H1 (cell line): Measurements from ENCODE around the gene MIB2. TPM values are rescaled to one million over a fixed set of nuclear protein-coding genes. Genes with fewer than 3 reads are reported as not detected.

Experiments used
- CTCF ChIA-PET: fragments of 300-600 bp; sonication (Branson Sonifier 250); formaldehyde crosslinking; loops from one replicate; lab custom pipeline; 2021; ENCODE audit not compliant: partially characterized antibody; lab: Charles Lee
- POLR2A ChIA-PET: fragments of 300-600 bp; sonication (Branson Sonifier 250); formaldehyde crosslinking; loops from one replicate; lab custom pipeline; 2021; ENCODE audit warnings: inconsistent platforms; ENCODE audit not compliant: partially characterized antibody; lab: Charles Lee
- DNase-seq, 2 experiments: peaks; one replicate each; pipeline versions ENCODE4 v3.0.0 to v3.0.0-alpha.2; 2010 to 2022; ENCODE audit warnings: low spot score in 2 of 2, low read depth in 1 of 2, mixed read lengths in 1 of 2
- FAIRE-seq: peaks from 2 replicates; lab custom pipeline; 2011; peaks lifted over from hg19 to GRCh38; lab: Jason Lieb, UNC
- H2AFZ ChIP-seq: 2 replicates; pipeline ENCODE4 v1.8.1; 2012; ENCODE audit warnings: low read length, inconsistent platforms
- H2AK5ac ChIP-seq: 2 replicates; pipeline ENCODE4 v1.6.1; 2013; ENCODE audit warnings: low read depth, low read length
- H2BK120ac ChIP-seq: replicated peaks from 2 replicates; pipeline ENCODE3; 2013; ENCODE audit warnings: low read depth, low read length, inconsistent platforms
- H2BK12ac ChIP-seq: 2 replicates; pipeline ENCODE4 v1.6.1; 2013; ENCODE audit warnings: low read depth, low read length
- H2BK15ac ChIP-seq: 2 replicates; pipeline ENCODE4 v1.6.1; 2013; ENCODE audit warnings: low read length
- H2BK20ac ChIP-seq: 2 replicates; pipeline ENCODE4 v1.6.1; 2013; ENCODE audit warnings: low read length
- H2BK5ac ChIP-seq: 2 replicates; pipeline ENCODE4 v1.6.1; 2013; ENCODE audit warnings: low read depth, low read length
- H3K14ac ChIP-seq: 2 replicates; pipeline ENCODE4 v1.6.1; 2013; ENCODE audit warnings: inconsistent platforms; ENCODE audit not compliant: insufficient read length
- H3K18ac ChIP-seq: 2 replicates; pipeline ENCODE4 v1.6.1; 2013; ENCODE audit warnings: low read length; ENCODE audit errors: extremely low read depth
- H3K23ac ChIP-seq: 2 replicates; pipeline ENCODE4 v1.6.1; 2013; ENCODE audit warnings: inconsistent platforms; ENCODE audit not compliant: insufficient read length
- H3K23me2 ChIP-seq: 2 replicates; pipeline ENCODE4 v1.6.1; 2013; ENCODE audit warnings: low read depth, low read length
- H3K27ac ChIP-seq: 2 replicates; pipeline ENCODE4 v1.6.1; 2011; ENCODE audit warnings: low read depth, low read length, inconsistent platforms
- H3K27me3 ChIP-seq, 4 experiments: replicated peaks in 1 of 4; 1 replicate in 1 of 4; 2 replicates in 3 of 4; pipeline versions ENCODE4 v1.6.1 to v1.8.1; 2011 to 2013; ENCODE audit warnings: low read length in 3 of 4, mild to moderate bottlenecking in 3 of 4, inconsistent platforms in 2 of 4, mixed read lengths in 2 of 4, moderate library complexity in 1 of 4; ENCODE audit not compliant: control insufficient read depth in 3 of 4, insufficient read depth in 3 of 4; ENCODE audit errors: extremely low read depth in 1 of 4
- H3K36me3 ChIP-seq, 4 experiments: 2 replicates each; pipeline versions ENCODE4 v1.6.1 to v1.8.1; 2011 to 2013; ENCODE audit warnings: mild to moderate bottlenecking in 4 of 4, low read length in 3 of 4, moderate library complexity in 2 of 4, control low read depth in 1 of 4, inconsistent platforms in 1 of 4; ENCODE audit not compliant: insufficient read depth in 4 of 4, control insufficient read depth in 2 of 4
- H3K4ac ChIP-seq: replicated peaks from 2 replicates; pipeline ENCODE3; 2013; ENCODE audit warnings: low read length, low read depth, mixed read lengths, inconsistent platforms; ENCODE audit not compliant: insufficient read length
- H3K4me1 ChIP-seq, 4 experiments: replicated peaks in 1 of 4; 1 replicate in 1 of 4; 2 replicates in 3 of 4; pipeline versions ENCODE4 v1.6.1 to v1.8.1; 2011 to 2013; ENCODE audit warnings: low read length in 3 of 4, inconsistent platforms in 2 of 4, mixed read lengths in 1 of 4; ENCODE audit not compliant: insufficient read depth in 4 of 4, control insufficient read depth in 3 of 4
- H3K4me2 ChIP-seq, 2 experiments: 2 replicates each; pipeline versions ENCODE4 v1.6.1 to v1.8.1; 2011 to 2013; ENCODE audit warnings: low read depth in 2 of 2, low read length in 2 of 2, control low read depth in 1 of 2, inconsistent platforms in 1 of 2, mild to moderate bottlenecking in 1 of 2; ENCODE audit not compliant: insufficient read depth in 1 of 2
- H3K4me3 ChIP-seq, 4 experiments: fragments of 200-600, 300-600 bp in 1 of 4; sonication (generic), shearing (Covaris generic), sonication (Bioruptor Twin) in 1 of 4; 2 replicates each; pipeline versions ENCODE4 v1.5.1 to v1.8.1; 2011 to 2016; ENCODE audit warnings: low read length in 4 of 4, low read depth in 3 of 4, control low read depth in 2 of 4, inconsistent platforms in 2 of 4, mild to moderate bottlenecking in 2 of 4, mixed read lengths in 1 of 4, moderate library complexity in 1 of 4; ENCODE audit not compliant: insufficient read depth in 2 of 4; ENCODE audit errors: extremely low read depth in 1 of 4
- H3K56ac ChIP-seq: replicated peaks from 2 replicates; pipeline ENCODE3; 2013; ENCODE audit warnings: low read depth, mild to moderate bottlenecking, mixed read lengths, low read length, inconsistent platforms; ENCODE audit not compliant: insufficient read length
- H3K79me1 ChIP-seq: 2 replicates; pipeline ENCODE4 v1.6.1; 2013; ENCODE audit warnings: low read depth, low read length, control low read depth
- H3K79me2 ChIP-seq, 2 experiments: 2 replicates each; pipeline versions ENCODE4 v1.6.1 to v1.8.1; 2012 to 2013; ENCODE audit warnings: low read length in 2 of 2, mild to moderate bottlenecking in 2 of 2, inconsistent platforms in 1 of 2; ENCODE audit not compliant: insufficient read depth in 2 of 2, control insufficient read depth in 1 of 2
- H3K9ac ChIP-seq, 4 experiments: replicated peaks in 1 of 4; 1 replicate in 1 of 4; 2 replicates in 3 of 4; pipeline versions ENCODE4 v1.6.1 to v1.8.1; 2011 to 2013; ENCODE audit warnings: low read depth in 3 of 4, low read length in 3 of 4, control low read depth in 2 of 4, mild to moderate bottlenecking in 2 of 4, moderate library complexity in 2 of 4, inconsistent platforms in 1 of 4; ENCODE audit errors: extremely low read depth in 1 of 4
- H3K9me3 ChIP-seq, 2 experiments: 2 replicates each; pipeline versions ENCODE4 v1.6.1 to v1.8.1; 2012 to 2013; ENCODE audit warnings: mild to moderate bottlenecking in 2 of 2, moderate library complexity in 2 of 2, control low read depth in 1 of 2, inconsistent platforms in 1 of 2, low read depth in 1 of 2, low read length in 1 of 2, mixed read lengths in 1 of 2; ENCODE audit not compliant: insufficient read depth in 2 of 2
- H4K20me1 ChIP-seq, 2 experiments: replicated peaks in 1 of 2; 2 replicates each; pipeline versions ENCODE3 to v1.8.1; 2011 to 2013; ENCODE audit warnings: inconsistent platforms in 2 of 2, low read length in 2 of 2, mild to moderate bottlenecking in 1 of 2; ENCODE audit not compliant: insufficient read depth in 2 of 2, control insufficient read depth in 1 of 2
- H4K5ac ChIP-seq: 2 replicates; pipeline ENCODE4 v1.6.1; 2013; ENCODE audit warnings: low read length, low read depth, mixed read lengths, inconsistent platforms; ENCODE audit not compliant: insufficient read length
- H4K8ac ChIP-seq: 2 replicates; pipeline ENCODE4 v1.8.0; 2013; ENCODE audit warnings: mild to moderate bottlenecking, moderate library complexity, low read length, inconsistent platforms; ENCODE audit not compliant: insufficient read depth; ENCODE audit errors: extremely low read depth
- H4K91ac ChIP-seq: replicated peaks from 2 replicates; pipeline ENCODE3; 2013; ENCODE audit warnings: low read length, mixed read lengths, inconsistent platforms; ENCODE audit not compliant: insufficient read length
- KDM4A ChIP-seq: IDR thresholded peaks from one replicate; pipeline ENCODE4 v1.7.1; 2012; ENCODE audit warnings: low read depth, mild to moderate bottlenecking, moderate library complexity, low read length, inconsistent platforms; ENCODE audit not compliant: severe bottlenecking
- MAX ChIP-seq: IDR thresholded peaks from 2 replicates; pipeline ENCODE4 v1.6.1; 2012; ENCODE audit warnings: inconsistent platforms
- WGBS, 2 experiments: shearing (Covaris generic) in 1 of 2; methylation state at CpG; one replicate each; pipeline versions ENCODE4 v1.1.6 to v1.1.7; 2013 to 2015; ENCODE audit warnings: low lambda C conversion rate in 2 of 2, mixed read lengths in 2 of 2, inconsistent platforms in 1 of 2, low coverage in 1 of 2, missing lambda C conversion rate in 1 of 2; ENCODE audit not compliant: insufficient replicate concordance in 2 of 2, insufficient coverage in 1 of 2, insufficient read length in 1 of 2; ENCODE audit errors: extremely low coverage in 1 of 2, missing lambda C conversion rate in 1 of 2; 5-methylcytosine and 5-hydroxymethylcytosine counted together
- polyA plus RNA-seq, 7 experiments: library from polyadenylated mRNA; depleted of rRNA in 3 of 7; stranded (reverse) in 5 of 7; unstranded in 2 of 7; fragments of >200 nt in 5 of 7; fragments of 200-250 nt in 2 of 7; gene quantifications; 1 replicate in 5 of 7; 2 replicates in 1 of 7; 4 replicates in 1 of 7; pipeline versions ENCODE4 v1.2.1 to v1.2.3, GENCODE V29; 2011 to 2013; ENCODE audit warnings: missing spikeins in 2 of 7, mixed read lengths in 2 of 7
- total RNA-seq: library from RNA; stranded (reverse); fragmentation: NEBNext Ultra II Directional; extraction: Animal tissue kit (Norgen Biotek cat#: 25700); gene quantifications from 2 replicates; pipeline ENCODE4 v1.2.1, GENCODE V29; 2021

The MIB2 gene
- total and polyA plus RNA-seq, 2 of the 8 experiments (the other 6 are each of a cell fraction or from before 2014, with no cell fraction given): 32.5 to 60.0 TPM

DNA sequence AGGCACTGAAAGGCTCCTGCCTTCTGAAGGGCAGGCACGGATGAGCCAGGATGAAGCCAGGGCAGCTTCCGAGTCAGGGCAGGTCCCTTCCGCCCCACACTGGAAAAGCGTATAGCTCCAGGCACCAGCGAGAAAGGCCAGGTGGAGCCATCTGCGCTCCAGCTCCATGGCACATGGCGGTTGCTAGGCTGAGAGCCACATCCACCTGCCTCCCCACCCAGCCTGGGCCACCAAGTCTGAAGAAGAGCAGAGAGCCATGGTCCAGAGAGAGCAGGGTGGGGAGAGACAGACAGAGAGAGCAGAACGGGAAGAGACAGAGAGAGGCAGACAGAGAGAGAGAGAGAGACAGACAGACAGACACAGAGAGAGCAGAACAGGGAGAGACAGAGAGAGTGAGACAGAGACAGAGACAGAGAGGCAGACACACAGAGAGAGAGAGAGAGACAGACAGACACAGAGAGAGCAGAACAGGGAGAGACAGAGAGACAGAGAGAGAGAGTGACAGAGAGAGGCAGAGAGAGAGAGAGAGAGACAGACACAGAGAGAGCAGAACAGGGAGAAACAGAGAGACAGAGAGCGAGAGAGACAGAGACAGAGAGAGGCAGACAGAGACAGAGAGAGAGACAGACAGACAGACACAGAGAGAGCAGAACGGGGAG is 20.6 kb upstream of the MIB2 start:
- Histone ChIP-seq H2BK15ac (no peak overlapping the region), H3K9ac (no peak overlapping the region), H3K27me3 (peaks cover 6 to 22% (median 18%) of the 10 kb centered on the region in 4 experiments), H2BK5ac (no peak overlapping the region), H3K36me3 (no peaks in the 10 kb centered on the region), H4K8ac (peak overlapping the region; percentile 80; the same call in 1 of the 2 replicates), H3K79me2 (no peaks in the 10 kb centered on the region), H3K23me2 (peaks cover 9% of the 10 kb centered on the region; the same call in 1 of the 2 replicates), H3K9me3 (no peaks in the 10 kb centered on the region), H3K18ac (no peak overlapping the region), H4K5ac (no peak overlapping the region), H3K23ac (no peak overlapping the region), H3K56ac (no peak overlapping the region), H3K79me1 (no peaks in the 10 kb centered on the region), H4K20me1 (peaks cover 2 to 6% of the 10 kb centered on the region in 2 experiments), H3K4ac (no peak overlapping the region), H3K4me1 (peaks cover 0 to 20% (median 16%) of the 10 kb centered on the region in 4 experiments; a peak in 6 of 7 replicates), H3K4me3 (no peak overlapping the region), H3K27ac (no peak overlapping the region), H3K4me2 (no peak overlapping the region), H2BK120ac (no peak overlapping the region), H3K14ac (no peak overlapping the region), H4K91ac (no peak overlapping the region), H2BK12ac (0 out of 2 replicates have a peak overlapping the region, but pooled peaks have one; percentile 17), H2AFZ (no peak overlapping the region), H2AK5ac (peak overlapping the region; percentile 75; the same call in 1 of the 2 replicates), H2BK20ac (no peak overlapping the region)
- WGBS, 2 experiments: 84% methylated on average over 10 of the region's 10 CpGs; no CpG with 5 or more reads in 1 of the 2 experiments
- POLR2A ChIA-PET: interaction anchor here (0.6 kb wide), 1 partner anchor 245 kb away, joined by 4 read pairs; no protein-coding TSS in a partner anchor
- no peak for DNase-seq
- no peak for FAIRE-seq
- TF ChIP-seq MAX: peak; percentile 53
- TF ChIP-seq KDM4A: no peak
- CTCF ChIA-PET: interaction anchor here (0.6 to 1.8 kb wide), 3 partner anchors 20 to 75 kb away, joined by 3 to 6 read pairs (median 3); no protein-coding TSS in a partner anchor
